Middle frontal gyrus (tissue), 1 donor: ENCODE results near the gene NRXN3.
"Not testable (repeated sequence)": the region's sequence is repeated elsewhere in the genome, so short reads cannot be mapped to it uniquely, and the experiment has no call there.

Experiments used
- DNase-seq: peaks from one replicate; pipeline ENCODE4 v3.0.0-alpha.2; 2015; ENCODE audit warnings: low spot score; ENCODE audit errors: extremely low spot score

Gene NRXN3

DNA sequence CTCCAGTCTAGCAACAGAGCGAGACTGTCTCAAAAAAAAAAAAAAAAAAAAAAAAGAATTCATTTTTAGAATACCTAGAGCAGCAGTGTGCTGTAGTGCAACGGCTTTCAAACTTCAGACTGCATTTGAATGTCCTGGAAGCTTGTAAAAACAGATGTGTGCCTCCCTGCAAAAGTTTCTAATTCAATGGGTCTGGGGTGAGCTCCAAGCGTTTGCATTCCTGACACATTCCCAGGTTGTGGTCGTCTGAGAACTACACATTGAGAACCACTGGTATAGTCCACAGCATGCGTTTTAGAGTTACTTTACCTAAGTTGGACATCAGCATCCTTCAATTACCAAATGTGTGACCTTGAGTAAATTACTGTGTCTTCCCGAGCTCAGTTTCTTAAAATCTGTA lies 816.8 kb downstream of the NRXN3 start:
- no peak for DNase-seq

DNA sequence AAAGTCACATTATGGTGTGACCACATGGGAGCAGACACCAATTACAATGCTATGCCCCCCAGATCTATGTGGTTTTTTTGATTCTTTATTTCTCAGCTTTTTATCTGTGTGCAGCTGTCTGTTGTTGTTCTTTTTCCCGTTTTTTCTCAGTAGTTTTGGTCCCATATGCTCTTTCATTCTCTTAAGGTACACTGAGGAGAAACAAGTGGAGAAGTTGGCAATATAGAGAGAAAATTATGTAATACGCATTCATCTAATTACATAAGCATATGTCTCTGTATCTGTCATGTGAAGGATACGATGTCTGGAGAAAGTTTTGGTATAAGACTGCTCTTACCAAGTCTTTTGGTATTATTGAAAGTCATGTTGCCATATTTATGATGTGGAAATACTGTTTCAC lies 819.0 kb downstream of the NRXN3 start:
- DNase-seq, result no peak

DNA sequence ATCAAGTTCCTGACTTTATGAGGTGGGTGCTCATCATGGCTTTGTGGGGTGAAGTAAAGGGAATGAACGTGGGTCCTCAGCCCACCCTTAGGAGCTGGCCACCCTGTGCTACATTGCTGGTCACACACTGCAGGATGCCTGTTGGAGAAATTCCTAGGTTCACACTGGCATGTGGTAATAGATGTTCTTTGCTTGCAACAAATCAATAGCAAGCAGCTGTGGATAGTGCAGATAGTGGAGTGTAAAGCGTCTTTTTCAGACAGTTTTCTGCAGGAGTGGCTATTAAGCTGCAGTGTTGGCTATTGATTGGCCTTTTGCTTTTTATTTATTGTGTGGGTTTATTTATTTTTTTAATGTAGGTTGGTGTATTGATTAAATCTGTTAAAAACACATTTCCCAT lies 822.7 kb downstream of the NRXN3 start:
- no peak for DNase-seq

DNA sequence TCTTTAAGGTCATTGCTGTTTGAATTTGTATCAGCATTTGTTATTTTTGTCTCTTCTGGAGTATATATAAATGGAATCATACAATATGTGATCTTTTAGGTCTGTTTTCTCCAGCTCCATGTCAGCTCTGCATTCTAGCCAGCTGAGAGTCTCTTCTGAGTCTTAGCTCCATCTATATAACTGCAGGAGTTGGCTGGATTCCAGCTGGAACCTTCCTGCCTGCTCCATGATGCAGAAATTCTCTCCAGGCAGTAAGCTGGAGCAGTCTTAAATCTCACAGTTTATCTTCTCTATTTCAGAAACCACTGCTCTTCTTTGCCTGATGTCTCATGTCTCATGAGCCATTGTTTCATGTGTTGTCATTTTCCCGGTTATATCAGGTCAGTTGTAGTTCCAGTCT lies 827.6 kb downstream of the NRXN3 start:
- DNase-seq, result no peak

DNA sequence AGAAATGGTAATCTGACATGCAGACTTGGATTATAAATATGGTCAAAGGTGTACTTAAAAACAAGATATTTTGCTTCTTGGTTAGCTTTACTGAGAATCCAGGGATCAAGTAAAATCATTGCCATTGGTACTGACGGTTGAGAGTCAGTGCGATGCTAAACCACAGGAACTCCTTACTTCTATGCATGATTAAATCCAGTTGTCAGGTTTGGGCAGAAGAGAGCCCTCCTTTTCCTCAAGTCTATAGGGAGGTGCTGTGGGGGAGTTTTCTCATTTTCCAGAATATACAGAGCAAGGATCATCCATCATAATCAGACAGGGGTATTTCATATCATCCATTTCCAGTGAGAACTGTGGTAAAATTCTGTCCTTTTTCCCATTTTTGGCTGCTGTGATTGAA lies 839.1 kb downstream of the NRXN3 start:
- DNase-seq, result no peak

DNA sequence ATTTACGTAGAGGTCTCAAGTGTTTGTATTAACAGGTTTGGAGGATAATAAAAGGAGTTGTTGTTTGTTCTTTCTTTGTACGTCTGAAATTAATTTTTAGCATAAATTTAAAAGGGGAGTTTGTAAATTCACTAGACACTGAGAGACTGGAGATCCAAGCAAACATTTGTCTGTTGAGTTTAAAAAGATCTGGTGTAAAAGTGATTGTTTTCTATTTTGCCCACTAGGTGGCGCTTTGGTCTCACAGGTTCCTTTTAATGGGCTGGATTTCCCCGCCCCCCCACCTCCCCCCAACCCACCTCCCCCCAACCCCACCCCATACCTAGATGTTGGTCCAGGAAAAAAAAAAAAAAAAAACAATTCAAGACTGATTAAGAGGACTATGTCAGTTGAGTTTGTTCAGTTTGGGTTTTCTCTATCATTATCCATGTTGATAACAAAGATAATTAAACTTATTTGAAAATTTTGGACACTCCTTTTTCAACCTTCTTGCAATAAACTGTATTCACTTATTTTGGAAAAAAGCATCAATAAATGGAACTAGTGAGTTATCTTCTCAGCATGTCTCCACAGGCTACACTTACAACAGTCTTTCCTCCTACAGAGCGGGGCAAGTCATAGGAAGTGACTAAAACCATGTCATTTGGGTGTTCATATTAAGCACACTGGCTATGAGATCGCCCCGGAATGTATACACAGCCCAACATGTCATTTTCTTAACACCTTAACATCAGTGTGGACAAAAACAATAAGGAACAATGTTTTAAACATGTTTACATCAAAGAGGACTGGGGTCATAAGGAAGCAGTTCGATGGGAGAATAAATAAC lies 841.1 kb downstream of the NRXN3 start:
- DNase-seq, result peak; percentile 45

DNA sequence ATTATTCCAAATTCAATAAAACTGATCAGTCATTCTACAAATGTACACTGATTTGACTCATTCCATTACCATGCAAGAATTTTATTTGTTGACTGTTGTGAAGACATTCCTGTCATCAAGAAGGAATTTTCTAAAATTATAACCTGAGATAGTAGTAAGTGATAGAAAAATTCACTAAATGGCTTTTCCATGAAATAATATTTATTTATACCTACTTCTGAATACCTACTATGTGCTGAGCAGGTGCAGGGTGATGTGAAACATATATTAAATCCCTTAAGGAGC lies 841.7 kb downstream of the NRXN3 start:
- no peak for DNase-seq

DNA sequence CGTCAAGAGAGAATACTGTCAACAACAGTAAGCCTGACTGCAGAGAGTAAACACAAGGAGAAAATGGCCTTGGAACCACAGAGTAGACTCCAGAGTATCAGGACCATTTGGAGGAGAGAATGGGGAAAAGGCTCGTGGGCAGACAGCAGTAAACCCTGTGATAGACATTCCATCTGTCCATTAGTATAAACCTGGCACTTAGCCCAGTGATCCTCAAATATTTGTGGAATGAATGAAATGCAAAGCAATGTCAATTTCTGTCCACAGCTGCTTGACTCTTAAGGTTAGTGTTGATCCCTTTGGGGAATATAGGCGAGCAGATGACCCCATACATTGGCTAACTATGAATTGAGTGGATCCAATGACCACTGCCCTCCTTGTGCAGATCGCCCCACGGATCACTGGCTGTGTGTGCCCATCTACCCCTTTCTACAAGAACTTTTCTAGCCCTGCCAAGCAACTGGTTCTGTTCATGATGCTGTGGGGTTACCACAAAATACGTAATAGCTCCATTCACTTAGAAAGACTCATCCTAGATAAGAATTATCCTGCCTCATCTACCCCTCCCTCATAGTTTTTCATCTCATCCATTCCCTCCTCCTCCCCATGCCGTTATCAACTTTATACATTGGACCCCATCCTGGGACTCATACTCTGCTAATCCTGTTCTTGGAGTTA lies 846.8 kb downstream of the NRXN3 start:
- DNase-seq, result no peak

DNA sequence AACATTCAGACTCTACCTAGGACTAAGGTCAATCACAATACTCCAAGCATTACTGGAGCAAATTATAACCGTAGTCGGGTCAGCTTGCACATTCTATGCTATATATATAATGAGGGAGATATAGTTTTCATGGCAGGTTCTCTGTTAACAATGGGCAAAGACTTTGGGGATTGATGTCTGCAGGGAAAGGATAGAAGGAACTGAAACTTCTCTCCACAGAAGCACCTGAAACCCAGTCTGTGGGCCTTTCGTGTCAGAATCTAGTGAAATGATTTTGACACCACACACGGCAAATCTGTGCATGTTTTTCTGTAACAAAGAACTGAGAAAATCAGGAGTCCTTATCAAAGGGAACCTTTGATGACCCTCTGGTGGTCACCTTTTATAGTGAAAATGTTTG lies 847.4 kb downstream of the NRXN3 start:
- no peak for DNase-seq

DNA sequence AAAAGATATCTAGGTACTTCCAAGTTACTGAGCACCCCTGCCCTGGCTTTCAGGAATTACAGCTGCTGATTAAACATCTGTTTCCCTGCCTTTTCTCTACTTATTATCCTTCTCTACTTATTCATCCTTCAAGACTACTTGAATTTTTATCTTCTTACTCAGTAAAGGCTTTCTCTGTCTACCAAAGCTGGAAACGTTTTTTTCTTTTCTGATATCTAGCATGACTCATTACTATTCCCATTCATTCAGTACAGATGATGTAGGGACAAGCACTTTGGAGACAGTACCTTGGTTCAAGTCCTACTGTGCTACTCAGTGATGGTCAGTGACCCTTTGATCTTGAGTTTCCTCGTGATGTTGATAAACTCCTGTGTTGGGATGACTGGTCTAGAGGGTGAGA lies 848.7 kb downstream of the NRXN3 start:
- DNase-seq, result no peak

DNA sequence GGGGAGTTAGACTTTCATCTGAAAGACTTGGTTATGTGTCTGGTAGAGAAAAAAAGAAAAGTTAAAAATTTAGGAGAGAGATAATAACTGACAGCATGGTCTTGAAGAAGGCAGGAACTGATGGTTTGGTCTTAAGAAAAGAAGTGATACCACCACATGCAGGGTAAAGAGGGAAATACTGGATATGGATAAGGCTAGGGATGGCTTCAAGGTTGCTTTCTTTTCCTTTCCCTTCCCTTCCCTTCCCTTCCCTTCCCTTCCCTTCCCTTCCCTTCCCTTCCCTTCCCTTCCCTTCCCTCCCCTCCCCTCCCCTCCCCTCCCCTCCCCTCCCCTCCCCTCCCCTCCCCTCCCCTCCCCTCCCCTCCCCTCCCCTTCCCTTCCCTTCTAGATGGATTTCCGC lies 849.7 kb downstream of the NRXN3 start:
- not testable (repeated sequence) for DNase-seq

DNA sequence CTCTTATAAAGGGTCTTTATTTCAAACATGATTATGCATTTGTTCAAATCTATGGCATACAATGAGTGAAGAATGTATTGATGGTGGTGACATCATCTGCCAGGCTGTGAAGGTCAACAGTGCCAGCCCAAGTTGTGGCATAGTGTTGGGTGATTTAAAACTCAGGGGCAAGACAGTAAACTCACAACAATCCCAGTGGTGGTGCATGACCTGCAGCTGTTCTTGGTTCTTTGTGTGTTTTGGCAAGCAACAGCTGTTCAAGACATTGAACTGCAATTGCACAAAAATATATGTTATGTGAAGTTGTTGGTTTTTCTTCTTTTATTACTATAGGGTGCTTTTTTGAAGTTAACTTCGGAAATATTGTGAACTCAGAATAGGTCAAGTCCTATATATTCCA lies 851.6 kb downstream of the NRXN3 start:
- DNase-seq, result no peak

DNA sequence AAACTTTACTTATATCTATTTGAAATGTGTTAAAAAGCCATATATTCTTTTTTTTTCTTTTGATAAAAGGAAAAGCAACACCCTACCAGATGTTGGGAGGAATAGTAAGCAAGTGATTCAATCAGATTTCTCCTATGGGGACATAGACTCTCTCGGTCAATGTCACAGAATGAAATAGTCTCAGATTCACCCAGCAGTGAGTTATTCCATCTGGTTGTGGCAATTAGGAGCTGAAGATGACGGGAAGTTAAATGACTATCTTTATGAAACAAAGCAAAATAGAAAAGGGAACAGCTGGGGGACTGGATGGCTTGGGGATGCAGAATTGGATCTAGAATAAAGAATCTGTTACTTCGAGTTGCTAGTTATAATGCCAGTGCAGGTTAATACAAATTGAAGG lies 857.0 kb downstream of the NRXN3 start:
- no peak for DNase-seq

DNA sequence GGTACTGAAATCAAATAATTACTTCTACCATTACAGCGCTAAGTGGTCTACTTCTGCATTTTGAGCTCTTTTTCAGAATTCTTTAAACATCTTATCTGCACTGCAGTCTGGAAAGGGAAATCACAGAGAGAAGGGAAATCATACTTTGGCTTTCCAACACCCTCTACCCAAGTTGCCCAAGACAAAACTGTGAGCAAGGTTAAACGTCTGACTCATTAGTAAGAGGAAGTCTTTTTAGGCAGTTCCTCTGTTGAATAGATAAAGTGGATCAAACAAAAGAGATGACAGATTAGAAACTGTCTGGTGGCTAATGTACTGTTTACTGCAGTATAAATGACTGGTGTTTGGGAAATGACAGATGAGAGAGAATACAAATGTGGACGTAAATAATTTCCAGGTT lies 858.1 kb downstream of the NRXN3 start:
- DNase-seq, result no peak

DNA sequence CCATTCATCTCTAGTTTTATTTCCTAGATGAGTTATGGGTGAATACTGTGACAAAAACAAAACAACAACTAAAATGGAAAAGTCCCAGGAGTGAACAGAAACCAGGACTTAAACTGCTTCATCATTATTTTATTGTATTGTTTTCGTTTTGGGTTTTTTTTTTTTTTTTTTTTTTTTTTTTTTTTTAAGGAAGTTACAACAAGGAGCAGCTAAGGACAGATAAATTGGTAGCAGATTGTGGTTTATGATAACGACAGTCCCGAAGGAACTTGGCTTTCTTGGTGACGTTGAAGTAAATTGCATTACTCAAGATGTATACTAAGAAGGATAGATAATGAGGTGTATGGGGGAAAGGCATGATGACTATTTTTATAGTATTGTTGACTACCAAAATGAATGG lies 866.3 kb downstream of the NRXN3 start:
- no peak for DNase-seq

DNA sequence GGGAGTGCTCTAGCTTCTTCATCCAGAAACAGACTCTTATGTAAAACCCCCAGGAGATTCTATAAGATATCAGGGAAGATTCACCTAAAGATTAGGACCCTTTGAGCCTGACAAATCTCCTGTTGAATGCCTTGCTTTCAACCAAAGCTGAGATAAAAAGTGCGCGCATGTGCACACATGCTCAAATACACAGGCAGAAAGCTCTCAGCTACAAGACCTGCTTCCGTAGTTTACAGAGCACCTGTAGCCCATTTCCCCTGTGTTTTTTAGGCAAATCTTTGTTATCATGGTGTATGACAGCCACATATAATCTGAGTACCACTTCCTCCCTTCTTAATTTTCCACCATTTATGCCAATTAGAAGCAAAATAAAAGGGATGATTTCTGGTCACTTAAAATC lies 866.9 kb downstream of the NRXN3 start:
- no peak for DNase-seq

DNA sequence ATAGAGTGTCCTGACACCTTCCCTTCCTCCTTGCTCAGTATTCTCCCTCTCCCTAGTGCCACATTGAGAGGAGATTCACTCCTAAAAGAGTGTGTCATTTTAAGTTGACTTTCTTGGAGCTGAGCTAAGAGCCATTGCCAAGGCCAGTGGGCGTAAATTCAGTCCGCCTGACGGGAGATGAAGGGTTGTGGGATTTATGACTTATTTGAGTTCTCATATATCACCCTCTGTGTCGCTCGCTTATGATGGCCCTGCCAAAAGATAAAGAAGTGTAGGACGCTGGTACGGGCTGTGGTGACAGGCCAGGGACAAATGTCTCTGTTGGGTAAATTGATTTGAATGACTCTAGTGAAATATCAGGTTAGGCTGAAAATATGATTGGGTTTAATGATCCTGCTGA lies 867.4 kb downstream of the NRXN3 start:
- no peak for DNase-seq

DNA sequence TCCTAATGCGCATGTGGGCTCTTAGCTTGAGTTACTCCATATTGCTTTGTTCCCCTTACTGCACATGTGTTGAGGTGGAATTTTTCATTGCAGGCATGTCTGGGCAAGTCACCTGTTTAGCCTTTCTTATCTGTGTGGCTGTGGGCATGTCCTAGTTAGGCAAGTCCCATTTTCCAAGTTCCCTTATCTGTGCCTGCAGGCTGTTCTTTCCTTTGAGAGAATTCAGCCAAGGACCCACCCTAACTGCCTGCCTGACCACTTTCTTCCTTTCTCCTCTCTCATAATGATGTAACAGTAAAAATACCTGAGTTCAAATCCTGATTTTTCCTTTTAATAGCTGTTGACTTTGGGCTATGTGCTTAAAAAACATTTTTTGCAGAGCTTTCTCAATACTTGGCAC lies 870.6 kb downstream of the NRXN3 start:
- DNase-seq, result no peak

DNA sequence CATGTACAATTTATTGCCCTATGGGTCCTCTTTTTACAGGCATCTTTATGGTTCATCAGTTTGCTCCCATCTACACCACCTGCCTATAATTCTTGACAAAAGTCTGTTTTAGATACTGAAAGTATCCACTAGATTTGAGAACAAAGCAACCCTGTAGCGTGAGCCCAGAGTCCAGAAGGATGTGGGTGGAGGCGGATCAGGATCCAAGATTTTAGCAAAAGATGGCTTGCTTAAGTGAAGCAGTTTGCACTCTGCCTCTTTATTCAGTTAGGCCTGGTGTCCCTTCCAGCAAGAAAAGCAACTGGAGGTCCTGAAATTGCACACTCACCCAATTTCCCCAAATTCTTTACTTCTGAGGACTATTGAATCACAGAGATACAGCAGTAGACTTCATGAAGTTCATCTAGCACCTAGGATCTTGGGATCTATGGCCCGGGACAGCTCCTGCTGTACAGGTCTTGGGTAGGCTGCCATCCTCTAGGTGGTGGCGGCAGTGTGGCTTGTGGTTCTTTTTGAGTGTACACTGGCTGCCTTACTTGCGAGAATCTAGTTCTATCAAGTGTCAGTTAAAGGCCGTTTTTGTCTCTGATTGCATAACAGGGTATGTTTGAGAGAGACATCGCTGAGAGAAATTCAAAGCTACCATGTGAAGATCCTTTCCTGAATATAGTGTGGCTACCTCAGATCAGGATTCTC lies 873.2 kb downstream of the NRXN3 start:
- no peak for DNase-seq

DNA sequence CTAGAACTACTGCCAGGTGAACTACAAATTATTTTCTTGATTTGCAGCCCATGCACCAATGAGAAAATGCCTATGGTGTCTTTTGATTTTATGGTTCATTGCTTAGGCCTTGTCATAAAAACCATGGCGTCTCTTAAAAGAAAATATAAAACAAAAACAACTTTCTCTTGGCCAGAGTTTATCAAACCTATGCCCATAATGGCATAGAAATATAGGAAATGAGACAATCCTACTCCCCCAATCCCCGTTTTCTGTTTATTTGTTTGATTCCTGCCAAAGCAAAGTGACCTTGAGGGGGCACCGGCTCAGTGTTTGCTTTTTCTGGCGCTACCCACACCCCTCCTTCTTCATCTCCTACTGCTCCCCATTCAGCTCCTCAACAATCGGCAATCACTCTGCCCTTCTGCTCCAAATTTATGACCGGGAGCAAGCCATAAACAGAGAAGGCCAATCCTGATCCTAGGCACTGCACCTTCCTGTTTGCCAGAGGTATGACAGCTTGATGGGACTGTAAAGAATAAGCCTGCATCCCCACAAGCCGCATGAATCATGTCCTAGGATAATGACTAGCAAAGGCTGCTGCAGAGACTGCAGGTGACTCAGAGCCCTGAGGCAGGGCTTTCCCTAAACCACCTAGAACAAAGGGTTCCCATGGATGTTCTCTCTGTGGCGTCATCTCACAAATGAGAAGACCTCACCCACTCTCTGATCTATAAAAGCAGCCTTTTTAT lies 874.9 kb downstream of the NRXN3 start:
- DNase-seq, result no peak

DNA sequence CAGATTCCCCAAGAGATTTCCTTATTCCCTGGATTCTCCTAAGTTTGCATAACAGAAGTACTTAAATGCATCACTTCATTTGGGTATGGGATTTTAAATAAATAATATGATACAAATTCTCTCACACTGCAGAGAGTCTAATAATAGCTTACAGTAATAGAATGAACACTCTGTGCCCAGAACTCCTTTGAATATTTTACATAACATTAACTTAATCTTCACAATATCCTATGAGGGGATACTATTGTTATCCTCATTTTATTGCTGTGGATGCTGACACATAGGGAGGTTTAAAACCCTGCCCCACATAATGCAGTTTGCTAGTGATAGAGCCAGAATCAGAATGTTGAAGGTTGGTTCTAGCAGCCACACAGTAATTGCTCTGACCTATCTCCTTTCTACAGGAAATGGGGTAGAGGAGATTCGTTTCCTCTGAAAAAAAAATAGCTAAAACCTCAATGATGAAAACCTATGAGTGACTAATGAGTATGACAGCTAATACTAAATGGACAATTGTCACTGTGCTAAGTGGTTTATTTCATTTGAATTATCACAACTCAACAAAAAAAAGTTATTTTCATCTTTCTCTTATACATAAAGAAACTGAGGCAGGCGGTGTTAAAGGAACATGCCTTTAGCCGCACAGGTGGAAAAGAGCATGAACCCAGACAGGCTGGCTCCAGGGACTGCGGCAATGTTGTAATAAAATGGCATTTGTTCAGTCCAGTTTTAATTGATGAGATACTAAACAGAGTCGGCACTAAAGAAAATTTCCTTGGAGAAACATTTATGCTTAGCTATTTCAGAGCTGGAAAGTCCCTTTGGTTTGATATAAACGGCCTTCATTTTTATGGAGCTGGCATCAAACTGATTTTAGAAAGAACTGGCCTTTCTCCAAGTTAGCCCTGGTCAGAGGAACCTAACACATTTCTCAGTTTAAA lies 880.9 kb downstream of the NRXN3 start:
- no peak for DNase-seq
